Measurements from ENCODE around the gene ANKS6. TPM values are rescaled to one million over a fixed set of nuclear protein-coding genes. Genes with fewer than 3 reads are reported as not detected.

ANKS6 gene
- total RNA-seq, 4 donors from 2014 or later: 18.3 to 35.9 (median 29.3) TPM

GRCh38 chr9:98732091-98732490 is 64.3 kb downstream of the ANKS6 start:
- Histone ChIP-seq H3K9me3 (no peaks in the 10 kb centered on the region), H3K27ac (no peak overlapping the region), H3K4me3 (no peak overlapping the region), H3K36me3 (peaks cover 0 to 6% (median 0%) of the 10 kb centered on the region in 4 donors), H3K27me3 (no peaks in the 10 kb centered on the region), H3K4me1 (no peaks in the 10 kb centered on the region)
- in situ Hi-C loops (cut with MboI; ENCODE audit: low pct_ligation_motif_present in 1 of 4, low pct_unique_long_range_greater_than_20kb in 1 of 4, low sequenced_read_pairs in 3 of 4): no loop called here
- no peak for DNase-seq
- TF ChIP-seq POLR2A (IDR thresholded peaks at IDR 0.05) (no peak), POLR2AphosphoS5 (IDR thresholded peaks at IDR 0.05) (no peak), EP300 (IDR thresholded peaks at IDR 0.05; ENCODE audit: low read depth) (no peak), CTCF (IDR thresholded peaks at IDR 0.05) (no peak)
- 83 to 89% methylated on average over 4 to 10 of the region's 10 CpGs for WGBS, 2 donors (ENCODE audit: low coverage in 1 of 2)
- intact Hi-C loops (cut with DNase I; ENCODE audit: low total_unique reads): no loop called here

- H3K27me3 ChIP-seq: no peaks in the 10 kb centered on the region
- in situ Hi-C loops (cut with MboI; ENCODE audit: low pct_ligation_motif_present in 1 of 4, low pct_unique_long_range_greater_than_20kb in 1 of 4, low sequenced_read_pairs in 3 of 4): no loop called here
- no peak for TF ChIP-seq POLR2AphosphoS5 (IDR thresholded peaks at IDR 0.05)
- TF ChIP-seq EP300 (IDR thresholded peaks at IDR 0.05; ENCODE audit: low read depth): no peak
- no peak for TF ChIP-seq CTCF (IDR thresholded peaks at IDR 0.05)
- TF ChIP-seq POLR2A (IDR thresholded peaks at IDR 0.05): no peak
- no peaks in the 10 kb centered on the region for H3K9me3 ChIP-seq
- peaks cover 0 to 6% (median 0%) of the 10 kb centered on the region in 4 donors for H3K36me3 ChIP-seq
- 71% methylated on average over 5 of the region's 5 CpGs; no CpG with 5 or more reads in 1 of the 2 donors for WGBS, 2 donors (ENCODE audit: low coverage in 1 of 2)
- no peaks in the 10 kb centered on the region for H3K4me1 ChIP-seq
- H3K27ac ChIP-seq: no peak overlapping the region
- no peak overlapping the region for H3K4me3 ChIP-seq
- no peak for DNase-seq
- intact Hi-C loops (cut with DNase I; ENCODE audit: low total_unique reads): no loop called here
Observed at GRCh38 chr9:98730871-98731270, 65.5 kb downstream of the ANKS6 start.

- no peak for DNase-seq
- Histone ChIP-seq H3K36me3 (no peaks in the 10 kb centered on the region), H3K27me3 (peaks cover 6% of the 10 kb centered on the region), H3K4me1 (no peaks in the 10 kb centered on the region), H3K27ac (no peak overlapping the region), H3K4me3 (no peak overlapping the region), H3K9me3 (no peaks in the 10 kb centered on the region)
- 94% methylated on average over 11 of the region's 11 CpGs; no CpG with 5 or more reads in 1 of the 2 donors for WGBS, 2 donors (ENCODE audit: low coverage in 1 of 2)
- in situ Hi-C loops (cut with MboI; ENCODE audit: low pct_ligation_motif_present in 1 of 4, low pct_unique_long_range_greater_than_20kb in 1 of 4, low sequenced_read_pairs in 3 of 4): no loop called here
- intact Hi-C loops (cut with DNase I; ENCODE audit: low total_unique reads): no loop called here
- TF ChIP-seq POLR2AphosphoS5 (IDR thresholded peaks at IDR 0.05) (no peak), POLR2A (IDR thresholded peaks at IDR 0.05) (no peak), EP300 (IDR thresholded peaks at IDR 0.05; ENCODE audit: low read depth) (no peak), CTCF (IDR thresholded peaks at IDR 0.05) (no peak)
Observed at GRCh38 chr9:98728500-98728899, 67.9 kb downstream of the ANKS6 start.

GRCh38 chr9:98727428-98727827 is 68.9 kb downstream of the ANKS6 start:
- in situ Hi-C loops (cut with MboI; ENCODE audit: low pct_ligation_motif_present in 1 of 4, low pct_unique_long_range_greater_than_20kb in 1 of 4, low sequenced_read_pairs in 3 of 4) (no loop called here), intact Hi-C loops (cut with DNase I; ENCODE audit: low total_unique reads) (no loop called here)
- Histone ChIP-seq H3K27ac (no peak overlapping the region), H3K4me3 (no peak overlapping the region), H3K36me3 (no peaks in the 10 kb centered on the region), H3K4me1 (no peaks in the 10 kb centered on the region), H3K27me3 (peaks cover 8% of the 10 kb centered on the region), H3K9me3 (no peaks in the 10 kb centered on the region)
- DNase-seq: no peak
- 0 to 58% methylated on average over 1 to 7 of the region's 7 CpGs for WGBS, 2 donors (ENCODE audit: low coverage in 1 of 2)
- no peak for TF ChIP-seq EP300 (IDR thresholded peaks at IDR 0.05; ENCODE audit: low read depth)
- TF ChIP-seq CTCF (IDR thresholded peaks at IDR 0.05): no peak
- TF ChIP-seq POLR2A (IDR thresholded peaks at IDR 0.05): no peak
- TF ChIP-seq POLR2AphosphoS5 (IDR thresholded peaks at IDR 0.05): no peak

Measured in transverse colon (tissue), 4 donors.